ENCODE measurements around the gene DNAI2.

Gene DNAI2

DNA sequence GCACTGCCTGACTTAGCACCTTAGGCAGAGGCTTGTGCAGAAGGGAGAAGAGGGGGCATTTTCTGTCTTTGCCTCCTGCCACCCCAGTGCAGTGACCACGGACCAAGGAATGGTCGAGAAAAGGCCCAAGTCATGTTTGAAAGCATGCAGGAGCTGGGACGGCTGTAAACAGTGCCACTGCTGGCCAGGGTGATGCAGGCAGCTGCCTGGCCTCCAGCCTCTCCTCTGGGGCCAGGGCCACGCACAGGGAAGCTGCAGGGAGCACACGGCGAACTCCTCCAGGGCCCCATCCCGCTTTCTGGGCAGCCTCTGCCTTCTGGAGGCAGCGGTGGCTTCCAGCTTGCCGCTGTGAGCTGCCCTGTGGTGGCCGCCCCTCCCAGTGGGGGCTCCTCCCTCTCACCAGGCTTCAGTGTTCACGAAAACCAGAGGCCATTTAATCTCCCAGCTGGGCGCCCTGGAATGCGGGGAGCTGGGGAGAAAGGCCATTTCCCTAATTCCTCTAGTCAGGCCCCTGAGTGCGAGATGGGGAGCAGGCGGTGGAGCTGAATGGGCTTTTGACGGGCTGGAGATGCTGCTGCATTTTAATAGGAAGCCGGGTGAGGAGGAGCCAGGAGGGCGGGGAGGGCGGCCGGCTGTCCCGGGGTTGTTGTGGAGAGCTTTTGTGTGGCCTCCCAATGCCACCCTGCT is 28.7 kb upstream of the DNAI2 start:
- Histone ChIP-seq H3K9me3 (ENCODE audit: control insufficient read depth, insufficient read depth, low read length) (no peaks in the 10 kb centered on the region), H3K27ac (ENCODE audit: low read length) (no peak overlapping the region), H3K4me3 (ENCODE audit: low read length) (no peak overlapping the region), H3K36me3 (ENCODE audit: control insufficient read depth, insufficient read depth, low read length) (no peaks in the 10 kb centered on the region), H3K27me3 (ENCODE audit: control insufficient read depth, insufficient read depth, low read length) (no peaks in the 10 kb centered on the region), H3K4me1 (ENCODE audit: control insufficient read depth, insufficient read depth, low read length) (peaks cover 7% of the 10 kb centered on the region)
- DNase-seq (ENCODE audit: low read depth, low spot score) = peak; percentile 33
- WGBS (ENCODE audit: insufficient coverage, insufficient read length) = no CpG with 5 or more reads among the region's 21 CpGs

DNA sequence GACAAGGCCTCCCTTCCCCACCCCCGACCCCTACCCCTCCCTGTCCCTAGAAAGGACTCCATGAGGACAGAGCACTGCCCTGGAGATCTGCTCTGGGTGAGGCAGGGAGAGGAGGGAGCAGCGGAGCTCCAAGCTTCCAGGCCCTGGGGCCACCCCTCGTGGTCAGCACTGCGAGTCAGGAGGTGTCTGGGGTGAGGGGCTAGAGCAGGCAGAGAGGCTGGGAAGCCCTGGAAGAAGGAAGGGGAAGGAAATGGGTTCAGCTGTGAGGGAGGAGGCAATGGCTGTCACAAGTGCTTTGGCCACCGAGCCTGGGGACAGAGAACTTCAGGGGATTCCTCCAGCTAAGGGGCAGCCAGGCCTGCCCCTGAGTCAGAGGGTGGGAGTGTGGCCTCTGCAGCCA is 28.2 kb upstream of the DNAI2 start:
- no peaks in the 10 kb centered on the region for H3K9me3 ChIP-seq (ENCODE audit: control insufficient read depth, insufficient read depth, low read length)
- H3K36me3 ChIP-seq (ENCODE audit: control insufficient read depth, insufficient read depth, low read length) = no peaks in the 10 kb centered on the region
- DNase-seq (ENCODE audit: low read depth, low spot score) = no peak
- no peak overlapping the region for H3K27ac ChIP-seq (ENCODE audit: low read length)
- WGBS (ENCODE audit: insufficient coverage, insufficient read length) = no CpG with 5 or more reads among the region's 5 CpGs
- H3K4me3 ChIP-seq (ENCODE audit: low read length) = no peak overlapping the region
- H3K4me1 ChIP-seq (ENCODE audit: control insufficient read depth, insufficient read depth, low read length) = peaks cover 7% of the 10 kb centered on the region
- no peaks in the 10 kb centered on the region for H3K27me3 ChIP-seq (ENCODE audit: control insufficient read depth, insufficient read depth, low read length)

DNA sequence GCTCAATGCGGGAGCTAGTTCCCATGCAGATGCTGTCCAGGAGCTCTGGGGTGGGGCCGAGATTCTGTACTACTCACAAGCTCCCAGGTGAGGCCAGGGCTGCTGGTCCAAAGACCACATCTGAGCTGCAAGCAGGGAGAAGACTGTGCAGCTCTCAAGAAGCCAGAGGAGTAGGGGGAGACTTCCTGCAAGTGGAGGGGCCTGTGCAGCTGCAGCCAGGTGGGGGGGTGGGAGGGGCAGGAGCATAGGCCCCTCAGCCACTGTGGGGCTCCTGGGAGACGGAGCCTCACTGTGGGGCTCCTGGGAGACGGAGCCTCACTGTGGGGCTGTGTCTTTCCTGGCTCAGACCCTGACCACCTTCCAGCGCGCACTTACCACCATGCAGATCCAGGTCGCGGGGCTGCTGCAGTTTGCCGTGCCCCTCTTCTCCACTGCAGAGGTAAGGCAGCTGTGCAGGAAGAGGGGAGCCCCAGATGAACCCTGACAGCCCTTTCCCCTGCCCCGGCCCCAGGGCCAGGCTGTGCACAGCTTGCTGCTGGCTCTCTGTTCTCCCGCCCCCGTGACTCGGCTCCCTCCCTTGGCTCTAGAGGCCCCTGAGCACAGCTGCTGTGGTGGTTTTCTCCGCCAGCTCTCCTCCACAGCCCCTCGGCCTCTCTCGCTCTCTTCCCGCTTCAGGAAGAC is 24.3 kb upstream of the DNAI2 start:
- DNase-seq (ENCODE audit: low read depth, low spot score) = no peak

DNA sequence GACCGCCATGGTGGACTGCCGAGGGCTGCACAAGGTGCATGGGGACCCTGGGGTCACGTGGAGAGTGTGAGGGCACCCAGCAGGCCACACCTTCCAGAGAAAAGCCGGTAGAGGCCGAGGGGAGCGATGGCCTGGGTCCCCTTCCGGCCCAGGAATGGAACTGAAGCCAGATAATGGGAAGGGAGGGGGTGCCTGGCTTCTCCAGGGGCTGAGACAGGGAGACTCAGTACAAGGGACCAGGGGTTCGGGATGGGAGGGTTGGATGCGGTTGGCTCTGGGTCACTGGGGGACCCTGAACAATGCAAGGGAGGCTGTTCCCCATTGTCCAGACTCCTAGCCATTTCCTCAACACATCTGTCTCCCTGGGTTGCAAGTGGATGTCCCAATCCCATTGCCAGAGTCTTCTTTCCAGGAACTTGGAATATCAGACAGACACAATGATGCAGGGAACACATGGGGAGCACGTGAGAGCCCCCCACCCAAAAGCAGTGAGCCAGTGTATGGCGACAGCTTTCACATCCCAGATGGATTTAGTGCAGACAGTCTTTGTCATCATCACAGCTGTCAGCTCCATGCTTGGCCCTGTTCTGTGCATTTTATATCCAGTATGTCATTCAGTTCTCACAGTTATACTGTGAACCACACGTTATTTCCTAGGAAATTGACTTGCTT is 23.6 kb upstream of the DNAI2 start:
- no peak for DNase-seq (ENCODE audit: low read depth, low spot score)
- Histone ChIP-seq H3K4me3 (ENCODE audit: low read length) (no peak overlapping the region), H3K9me3 (ENCODE audit: control insufficient read depth, insufficient read depth, low read length) (no peaks in the 10 kb centered on the region), H3K36me3 (ENCODE audit: control insufficient read depth, insufficient read depth, low read length) (no peaks in the 10 kb centered on the region), H3K27ac (ENCODE audit: low read length) (no peak overlapping the region), H3K27me3 (ENCODE audit: control insufficient read depth, insufficient read depth, low read length) (no peaks in the 10 kb centered on the region), H3K4me1 (ENCODE audit: control insufficient read depth, insufficient read depth, low read length) (peaks cover 4% of the 10 kb centered on the region)
- WGBS (ENCODE audit: insufficient coverage, insufficient read length) = no CpG with 5 or more reads among the region's 12 CpGs

More for the DNA sequence above, 24.3 kb upstream of the DNAI2 start:
- H3K36me3 ChIP-seq (ENCODE audit: control insufficient read depth, insufficient read depth, low read length) = no peaks in the 10 kb centered on the region
- no peak overlapping the region for H3K27ac ChIP-seq (ENCODE audit: low read length)
- no peaks in the 10 kb centered on the region for H3K27me3 ChIP-seq (ENCODE audit: control insufficient read depth, insufficient read depth, low read length)
- H3K4me3 ChIP-seq (ENCODE audit: low read length) = no peak overlapping the region
- peaks cover 7% of the 10 kb centered on the region for H3K4me1 ChIP-seq (ENCODE audit: control insufficient read depth, insufficient read depth, low read length)
- no CpG with 5 or more reads among the region's 17 CpGs for WGBS (ENCODE audit: insufficient coverage, insufficient read length)
- H3K9me3 ChIP-seq (ENCODE audit: control insufficient read depth, insufficient read depth, low read length) = no peaks in the 10 kb centered on the region

DNA sequence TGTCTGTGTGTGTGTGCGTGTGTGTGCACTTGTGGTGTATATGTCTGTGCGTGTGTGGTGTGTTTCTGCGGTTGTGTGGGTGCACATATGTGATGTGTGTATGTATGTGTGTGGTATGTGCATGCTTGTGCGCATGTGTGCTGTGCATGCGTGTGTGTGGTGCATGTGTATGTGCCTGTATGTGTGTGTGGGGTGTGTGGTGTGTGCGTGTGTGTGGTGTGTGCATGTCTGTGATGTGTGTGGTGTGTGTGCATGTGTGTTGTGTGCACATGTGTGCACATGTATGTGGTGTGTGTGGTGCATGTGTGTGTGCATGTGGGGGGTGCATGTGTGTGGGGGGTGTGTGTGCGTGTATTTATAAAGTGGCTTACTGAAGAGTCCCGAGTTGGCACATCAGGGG is 23.0 kb upstream of the DNAI2 start:
- H3K36me3 ChIP-seq (ENCODE audit: control insufficient read depth, insufficient read depth, low read length) = no peaks in the 10 kb centered on the region
- DNase-seq (ENCODE audit: low read depth, low spot score) = no peak
- H3K4me3 ChIP-seq (ENCODE audit: low read length) = no peak overlapping the region
- H3K27ac ChIP-seq (ENCODE audit: low read length) = no peak overlapping the region
- WGBS (ENCODE audit: insufficient coverage, insufficient read length) = no CpG with 5 or more reads among the region's 8 CpGs
- H3K9me3 ChIP-seq (ENCODE audit: control insufficient read depth, insufficient read depth, low read length) = no peaks in the 10 kb centered on the region
- H3K27me3 ChIP-seq (ENCODE audit: control insufficient read depth, insufficient read depth, low read length) = no peaks in the 10 kb centered on the region
- peaks cover 2% of the 10 kb centered on the region; the same call in 1 of the 2 replicates for H3K4me1 ChIP-seq (ENCODE audit: control insufficient read depth, insufficient read depth, low read length)

DNA sequence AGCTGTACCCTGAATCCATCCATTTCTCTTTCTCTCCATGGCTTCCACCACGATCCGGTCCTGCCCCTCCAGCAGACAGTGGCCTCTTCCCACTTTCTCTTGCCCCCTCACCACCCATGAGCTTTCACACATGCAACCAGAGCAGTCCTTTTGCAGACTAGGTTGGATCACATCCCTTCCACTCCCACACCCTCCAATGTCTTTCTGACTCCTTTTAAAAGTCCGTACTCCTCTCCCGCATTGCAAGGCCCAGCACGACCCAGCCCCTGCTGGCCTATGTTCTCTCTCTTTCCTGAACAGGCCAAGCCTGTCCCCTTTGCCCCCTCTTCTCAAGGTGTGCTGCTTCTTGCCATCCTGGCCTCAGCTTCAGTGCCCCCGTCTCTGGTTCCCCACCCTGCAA is 22.5 kb upstream of the DNAI2 start:
- no CpG with 5 or more reads among the region's 6 CpGs for WGBS (ENCODE audit: insufficient coverage, insufficient read length)
- no peaks in the 10 kb centered on the region for H3K36me3 ChIP-seq (ENCODE audit: control insufficient read depth, insufficient read depth, low read length)

DNA sequence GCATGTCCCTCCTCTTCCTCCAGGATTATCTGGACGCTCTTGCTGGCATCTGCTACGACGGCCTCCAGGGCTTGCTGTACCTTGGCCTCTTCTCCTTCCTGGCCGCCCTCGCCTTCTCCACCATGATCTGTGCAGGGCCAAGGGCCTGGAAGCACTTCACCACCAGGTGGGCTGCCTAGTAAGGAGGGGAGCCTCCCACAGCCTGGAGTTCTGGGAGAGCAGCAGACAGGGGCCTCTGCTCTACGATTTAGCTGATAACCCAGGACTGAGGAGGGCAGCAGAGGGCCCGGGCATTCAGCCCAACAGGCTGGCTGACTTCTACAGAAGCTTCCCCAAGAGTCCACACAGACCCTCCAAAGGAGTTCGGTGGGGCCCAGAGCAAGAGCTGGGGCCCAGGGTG is 21.8 kb upstream of the DNAI2 start:
- DNase-seq (ENCODE audit: low read depth, low spot score) = no peak
- Histone ChIP-seq H3K9me3 (ENCODE audit: control insufficient read depth, insufficient read depth, low read length) (no peaks in the 10 kb centered on the region), H3K27me3 (ENCODE audit: control insufficient read depth, insufficient read depth, low read length) (no peaks in the 10 kb centered on the region), H3K4me3 (ENCODE audit: low read length) (no peak overlapping the region), H3K36me3 (ENCODE audit: control insufficient read depth, insufficient read depth, low read length) (no peaks in the 10 kb centered on the region), H3K27ac (ENCODE audit: low read length) (no peak overlapping the region), H3K4me1 (ENCODE audit: control insufficient read depth, insufficient read depth, low read length) (peaks cover 2% of the 10 kb centered on the region; the same call in 1 of the 2 replicates)
- WGBS (ENCODE audit: insufficient coverage, insufficient read length) = no CpG with 5 or more reads among the region's 8 CpGs

More for the DNA sequence above, 22.5 kb upstream of the DNAI2 start:
- no peak for DNase-seq (ENCODE audit: low read depth, low spot score)
- peaks cover 2% of the 10 kb centered on the region; the same call in 1 of the 2 replicates for H3K4me1 ChIP-seq (ENCODE audit: control insufficient read depth, insufficient read depth, low read length)
- no peak overlapping the region for H3K27ac ChIP-seq (ENCODE audit: low read length)
- H3K27me3 ChIP-seq (ENCODE audit: control insufficient read depth, insufficient read depth, low read length) = no peaks in the 10 kb centered on the region
- H3K4me3 ChIP-seq (ENCODE audit: low read length) = no peak overlapping the region
- no peaks in the 10 kb centered on the region for H3K9me3 ChIP-seq (ENCODE audit: control insufficient read depth, insufficient read depth, low read length)

DNA sequence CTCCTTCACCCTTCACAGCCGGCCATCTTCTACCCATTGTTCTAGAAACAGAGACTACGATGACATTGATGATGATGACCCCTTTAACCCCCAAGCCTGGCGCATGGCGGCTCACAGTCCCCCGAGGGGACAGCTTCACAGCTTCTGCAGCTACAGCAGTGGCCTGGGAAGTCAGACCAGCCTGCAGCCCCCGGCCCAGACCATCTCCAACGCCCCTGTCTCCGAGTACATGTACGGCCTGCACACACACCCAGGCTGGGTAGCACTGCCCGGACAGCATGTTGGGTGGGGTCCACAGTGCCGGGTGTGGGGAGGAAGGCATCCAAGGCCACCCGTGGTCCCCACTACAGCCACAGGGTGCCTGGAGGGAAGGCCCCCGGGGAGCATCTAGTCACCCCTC is 21.0 kb upstream of the DNAI2 start:
- Histone ChIP-seq H3K36me3 (ENCODE audit: control insufficient read depth, insufficient read depth, low read length) (no peaks in the 10 kb centered on the region), H3K27ac (ENCODE audit: low read length) (no peak overlapping the region), H3K27me3 (ENCODE audit: control insufficient read depth, insufficient read depth, low read length) (no peaks in the 10 kb centered on the region), H3K4me1 (ENCODE audit: control insufficient read depth, insufficient read depth, low read length) (peaks cover 2% of the 10 kb centered on the region; the same call in 1 of the 2 replicates), H3K9me3 (ENCODE audit: control insufficient read depth, insufficient read depth, low read length) (no peaks in the 10 kb centered on the region), H3K4me3 (ENCODE audit: low read length) (no peak overlapping the region)
- no peak for DNase-seq (ENCODE audit: low read depth, low spot score)
- no CpG with 5 or more reads among the region's 13 CpGs for WGBS (ENCODE audit: insufficient coverage, insufficient read length)

DNA sequence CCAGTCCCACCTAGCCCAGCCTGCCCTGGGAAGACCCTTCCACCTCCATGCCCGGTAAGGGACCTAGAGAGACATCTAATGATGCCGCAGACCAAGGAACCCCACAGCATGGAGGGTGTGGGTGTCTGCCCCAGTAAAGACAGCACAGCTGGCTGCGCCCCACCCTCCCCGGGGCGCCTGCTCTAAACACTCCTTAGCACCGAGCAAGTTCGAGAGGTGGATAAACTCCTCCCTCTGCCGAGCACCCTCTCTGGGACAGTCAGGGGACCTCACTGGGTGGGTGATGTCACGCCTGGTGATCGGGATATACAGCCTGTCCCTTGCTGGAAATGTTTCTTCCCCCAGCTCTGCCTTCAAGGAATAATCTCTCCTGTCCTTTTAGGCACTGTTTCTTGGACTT is 16.7 kb upstream of the DNAI2 start:
- Histone ChIP-seq H3K27me3 (ENCODE audit: control insufficient read depth, insufficient read depth, low read length) (no peaks in the 10 kb centered on the region), H3K4me1 (ENCODE audit: control insufficient read depth, insufficient read depth, low read length) (peaks cover 5% of the 10 kb centered on the region), H3K36me3 (ENCODE audit: control insufficient read depth, insufficient read depth, low read length) (no peaks in the 10 kb centered on the region), H3K4me3 (ENCODE audit: low read length) (no peak overlapping the region), H3K27ac (ENCODE audit: low read length) (no peak overlapping the region), H3K9me3 (ENCODE audit: control insufficient read depth, insufficient read depth, low read length) (no peaks in the 10 kb centered on the region)
- WGBS (ENCODE audit: insufficient coverage, insufficient read length) = no CpG with 5 or more reads among the region's 10 CpGs
- DNase-seq (ENCODE audit: low read depth, low spot score) = no peak

DNA sequence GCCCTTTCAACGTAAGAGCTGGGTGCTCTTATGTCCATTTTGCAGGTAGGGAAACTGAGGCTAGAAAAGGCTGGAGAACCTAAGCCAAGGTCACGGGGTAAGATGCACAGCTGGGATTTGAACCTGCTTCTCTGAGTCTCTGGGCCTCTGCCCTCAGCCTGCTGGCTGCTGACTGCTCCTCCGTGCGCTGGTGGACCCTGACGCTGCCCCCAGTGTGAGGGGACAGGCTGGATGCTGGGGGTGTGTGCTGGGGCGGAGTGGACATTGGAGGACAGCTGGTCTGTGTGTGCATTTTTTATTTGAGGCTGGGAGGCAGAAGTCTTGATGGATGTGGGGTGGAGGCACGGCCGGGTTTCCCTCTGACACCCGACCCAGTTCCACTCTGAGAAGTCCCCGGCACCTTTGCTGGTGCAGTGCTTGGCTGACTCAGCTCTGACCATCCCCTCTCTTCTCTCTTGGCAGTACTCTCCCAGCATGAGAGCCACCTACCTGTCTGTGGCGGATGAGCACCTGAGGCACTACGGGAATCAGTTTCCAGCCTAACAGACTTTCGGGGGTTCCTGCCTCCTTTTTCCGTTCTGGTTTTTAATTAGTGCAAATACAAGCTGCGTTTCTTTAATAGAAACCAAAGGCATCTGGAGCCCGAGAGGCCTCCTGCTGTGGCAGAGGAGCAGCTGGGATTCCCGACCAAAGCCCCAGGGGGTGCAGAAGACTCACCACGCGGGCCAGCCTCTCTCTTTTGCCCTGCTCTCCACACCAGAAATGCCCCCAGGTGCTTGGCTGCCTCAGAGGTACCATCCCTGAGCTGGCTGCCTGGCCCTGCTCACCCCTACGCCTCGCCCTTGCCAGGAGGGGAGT is 14.1 kb upstream of the DNAI2 start:
- Histone ChIP-seq H3K4me1 (ENCODE audit: control insufficient read depth, insufficient read depth, low read length) (peaks cover 5% of the 10 kb centered on the region), H3K27ac (ENCODE audit: low read length) (no peak overlapping the region), H3K4me3 (ENCODE audit: low read length) (no peak overlapping the region), H3K36me3 (ENCODE audit: control insufficient read depth, insufficient read depth, low read length) (no peaks in the 10 kb centered on the region), H3K9me3 (ENCODE audit: control insufficient read depth, insufficient read depth, low read length) (no peaks in the 10 kb centered on the region), H3K27me3 (ENCODE audit: control insufficient read depth, insufficient read depth, low read length) (no peaks in the 10 kb centered on the region)
- WGBS (ENCODE audit: insufficient coverage, insufficient read length) = no CpG with 5 or more reads among the region's 21 CpGs
- DNase-seq (ENCODE audit: low read depth, low spot score) = no peak
